Ishikawa (cell line): ENCODE results near the gene REPIN1.

Experiments
- CEBPB ChIP-seq: IDR thresholded peaks from 2 replicates; pipeline ENCODE4 v1.6.1; 2012
- CREB1 ChIP-seq: IDR thresholded peaks from 2 replicates; pipeline ENCODE4 v1.6.1; 2012; ENCODE audit warnings: low read depth
- EP300 ChIP-seq: IDR thresholded peaks from 2 replicates; pipeline ENCODE4 v1.6.1; 2012; ENCODE audit warnings: borderline replicate concordance
- REST ChIP-seq: IDR thresholded peaks from 2 replicates; pipeline ENCODE4 v1.6.1; 2012; ENCODE audit warnings: low read depth, mild to moderate bottlenecking
- YY1 ChIP-seq: IDR thresholded peaks from 2 replicates; pipeline ENCODE4 v1.6.1; 2012; ENCODE audit warnings: low read depth
- ZBTB7A ChIP-seq: IDR thresholded peaks from 2 replicates; pipeline ENCODE4 v1.6.1; 2012; ENCODE audit warnings: low read depth

GRCh38 chr7:150322833-150323681, 45.6 kb upstream of the REPIN1 start, which contains the start of the genes ACTR3C and LRRC61:
- TF ChIP-seq ZBTB7A (peak; percentile 97), EP300 (no peak), YY1 (no peak), CREB1 (no peak), REST (no peak), CEBPB (no peak)
